ENCODE results near the gene ZNF214.

Gene ZNF214

GRCh38 chr11:7004482-7004881 lies 15.7 kb downstream of the ZNF214 start:
- no peak overlapping the region for H3K4me2 ChIP-seq (ENCODE audit: low read depth, low read length, poor library complexity, severe bottlenecking)
- H4K20me1 ChIP-seq (ENCODE audit: insufficient read depth, low read length, poor library complexity, severe bottlenecking), result no peaks in the 10 kb centered on the region
- TF ChIP-seq CTCF (conservative IDR thresholded peaks at IDR 0.05; ENCODE audit: low read length), result no peak
- no peak for TF ChIP-seq EZH2phosphoT487 (IDR thresholded peaks at IDR 0.05; ENCODE audit: borderline replicate concordance)
- no peaks in the 10 kb centered on the region for H3K27me3 ChIP-seq (ENCODE audit: insufficient read depth, low read length, poor library complexity, severe bottlenecking)
- H2AFZ ChIP-seq (ENCODE audit: low read length), result peak overlapping the region; percentile 77; the same call in 1 of the 2 replicates
- no peaks in the 10 kb centered on the region for H3K9me2 ChIP-seq (replicated peaks; ENCODE audit: low read depth, low read length)
- H3K9me3 ChIP-seq (ENCODE audit: insufficient read depth, low read depth, low read length), result no peaks in the 10 kb centered on the region
- H3F3A ChIP-seq (ENCODE audit: low read depth), result no peaks in the 10 kb centered on the region
- no peaks in the 10 kb centered on the region for H3K4me1 ChIP-seq (ENCODE audit: insufficient read depth, low read length, poor library complexity, severe bottlenecking)
- no peaks in the 10 kb centered on the region for H3K79me2 ChIP-seq (ENCODE audit: insufficient read depth, low read length)
- H3K9ac ChIP-seq (ENCODE audit: low read depth, low read length, poor library complexity, severe bottlenecking), result no peak overlapping the region
- no peaks in the 10 kb centered on the region for H3K36me3 ChIP-seq (ENCODE audit: insufficient read depth, low read length)
- H3K4me3 ChIP-seq (ENCODE audit: low read length, poor library complexity, severe bottlenecking), result no peak overlapping the region

- Histone ChIP-seq H3K9me3 (ENCODE audit: insufficient read depth, low read depth, low read length) (no peaks in the 10 kb centered on the region), H3K79me2 (ENCODE audit: insufficient read depth, low read length) (no peaks in the 10 kb centered on the region), H3F3A (ENCODE audit: low read depth) (no peaks in the 10 kb centered on the region), H2AFZ (ENCODE audit: low read length) (no peak overlapping the region), H3K4me2 (ENCODE audit: low read depth, low read length, poor library complexity, severe bottlenecking) (no peak overlapping the region), H3K9ac (ENCODE audit: low read depth, low read length, poor library complexity, severe bottlenecking) (no peak overlapping the region), H4K20me1 (ENCODE audit: insufficient read depth, low read length, poor library complexity, severe bottlenecking) (no peaks in the 10 kb centered on the region), H3K4me3 (ENCODE audit: low read length, poor library complexity, severe bottlenecking) (no peak overlapping the region), H3K9me2 (replicated peaks; ENCODE audit: low read depth, low read length) (no peaks in the 10 kb centered on the region), H3K27me3 (ENCODE audit: insufficient read depth, low read length, poor library complexity, severe bottlenecking) (no peaks in the 10 kb centered on the region), H3K36me3 (ENCODE audit: insufficient read depth, low read length) (no peaks in the 10 kb centered on the region), H3K4me1 (ENCODE audit: insufficient read depth, low read length, poor library complexity, severe bottlenecking) (no peaks in the 10 kb centered on the region)
- TF ChIP-seq CTCF (conservative IDR thresholded peaks at IDR 0.05; ENCODE audit: low read length) (no peak), EZH2phosphoT487 (IDR thresholded peaks at IDR 0.05; ENCODE audit: borderline replicate concordance) (no peak)
Observed at GRCh38 chr11:6995703-6996102, 24.4 kb downstream of the ZNF214 start.

GRCh38 chr11:6992457-6993417 lies 27.4 kb downstream of the ZNF214 start:
- H3F3A ChIP-seq (ENCODE audit: low read depth), result no peaks in the 10 kb centered on the region
- no peak overlapping the region for H3K9ac ChIP-seq (ENCODE audit: low read depth, low read length, poor library complexity, severe bottlenecking)
- no peak overlapping the region for H3K4me3 ChIP-seq (ENCODE audit: low read length, poor library complexity, severe bottlenecking)
- no peak overlapping the region for H2AFZ ChIP-seq (ENCODE audit: low read length)
- TF ChIP-seq CTCF (conservative IDR thresholded peaks at IDR 0.05; ENCODE audit: low read length) (no peak), EZH2phosphoT487 (IDR thresholded peaks at IDR 0.05; ENCODE audit: borderline replicate concordance) (no peak)
- no peaks in the 10 kb centered on the region for H3K9me2 ChIP-seq (replicated peaks; ENCODE audit: low read depth, low read length)
- no peaks in the 10 kb centered on the region for H3K36me3 ChIP-seq (ENCODE audit: insufficient read depth, low read length)
- H3K4me1 ChIP-seq (ENCODE audit: insufficient read depth, low read length, poor library complexity, severe bottlenecking), result no peaks in the 10 kb centered on the region
- H3K27me3 ChIP-seq (ENCODE audit: insufficient read depth, low read length, poor library complexity, severe bottlenecking), result no peaks in the 10 kb centered on the region
- no peak overlapping the region for H3K4me2 ChIP-seq (ENCODE audit: low read depth, low read length, poor library complexity, severe bottlenecking)
- no peaks in the 10 kb centered on the region for H3K9me3 ChIP-seq (ENCODE audit: insufficient read depth, low read depth, low read length)
- no peaks in the 10 kb centered on the region for H4K20me1 ChIP-seq (ENCODE audit: insufficient read depth, low read length, poor library complexity, severe bottlenecking)
- no peaks in the 10 kb centered on the region for H3K79me2 ChIP-seq (ENCODE audit: insufficient read depth, low read length)

Data from Loucy (cell line).